GM19372 (cell line): ENCODE data around the gene RPL22.

Experiments
- ATAC-seq: cut with Tn5 transposase; IDR thresholded peaks from one replicate; pipeline ENCODE4 v1.9.1; 2021; ENCODE audit warnings: mild to moderate bottlenecking, low read depth, moderate library complexity; ENCODE audit not compliant: unreplicated experiment

Gene RPL22

DNA sequence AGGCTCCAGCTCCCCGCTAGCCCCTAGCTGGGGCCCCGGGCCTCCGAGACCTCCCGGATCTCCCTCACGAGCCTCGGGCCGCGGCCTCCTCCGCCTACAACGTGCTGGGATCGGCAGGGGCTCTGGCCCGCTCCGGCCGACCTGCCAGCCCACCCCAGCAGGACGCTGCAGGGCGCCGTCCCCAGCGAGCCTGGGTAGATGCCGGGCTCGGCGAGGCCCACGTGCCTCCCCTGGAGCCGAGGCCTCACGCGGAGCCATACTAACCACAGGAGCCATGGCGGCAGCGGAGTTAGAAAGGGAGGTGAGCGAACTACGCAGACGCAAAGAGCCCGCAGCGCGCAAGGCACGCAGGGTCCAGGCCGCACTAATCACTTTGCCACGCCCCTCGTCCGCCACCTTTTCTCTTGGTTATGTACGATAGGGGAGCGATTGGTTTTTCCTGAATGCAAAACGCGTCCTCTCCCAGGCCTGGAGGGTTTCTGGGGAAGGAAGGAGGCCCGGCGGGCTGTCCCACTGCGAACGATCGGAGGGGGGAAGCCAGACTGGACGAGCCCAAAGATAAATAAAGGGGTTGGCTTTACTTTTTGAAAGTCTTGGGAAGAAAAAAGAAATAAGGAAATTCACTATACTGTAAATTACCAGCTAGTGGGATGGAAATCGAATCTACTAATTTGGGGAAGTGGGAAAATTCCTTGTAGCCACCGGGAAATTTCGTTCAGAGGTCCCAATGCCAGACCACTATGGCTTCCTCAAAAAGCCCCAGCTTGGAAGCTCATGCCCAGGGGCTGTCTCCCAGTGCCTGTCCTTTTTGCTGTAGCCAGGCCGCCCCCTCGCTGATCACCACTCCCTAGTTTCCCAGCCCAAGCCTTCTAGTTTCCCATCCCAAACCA, at the start of gene RPL22:
TSS of gene RPL22 (minus strand) at position 298 of the 890 bp plus-strand sequence. CDS start at position 276, 22 bp downstream.
- ATAC-seq = peak; percentile 97

DNA sequence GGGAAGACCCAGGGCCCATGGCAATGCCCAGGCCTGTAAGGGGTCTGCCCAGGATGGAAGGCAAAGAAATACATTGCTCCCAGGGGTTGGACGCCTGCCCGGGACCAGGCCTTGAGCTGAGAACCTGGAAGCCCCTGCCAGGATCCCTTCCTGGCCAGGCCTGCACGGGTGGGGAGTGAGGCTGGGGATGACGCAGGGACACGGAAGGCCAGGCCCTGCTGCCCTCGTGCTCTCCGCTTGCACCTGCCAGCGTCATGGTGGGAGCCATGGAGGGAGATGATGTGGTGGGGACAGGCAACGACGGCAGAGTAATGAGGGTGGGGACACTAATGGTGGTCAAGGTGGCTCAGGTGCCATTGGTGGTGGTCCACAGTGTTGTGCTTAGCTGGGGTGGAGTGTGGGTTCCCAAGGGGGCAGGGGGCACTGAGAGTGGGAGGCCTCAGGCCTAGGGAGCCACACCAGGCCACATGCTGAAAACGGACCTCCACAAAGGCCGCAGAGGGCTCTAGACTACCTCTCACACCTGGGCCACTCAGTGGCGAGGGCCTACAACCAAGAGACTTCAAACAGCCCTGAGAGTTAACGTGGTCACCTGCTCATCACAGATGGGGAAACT, 48.9 kb upstream of the RPL22 start:
- ATAC-seq = no peak

DNA sequence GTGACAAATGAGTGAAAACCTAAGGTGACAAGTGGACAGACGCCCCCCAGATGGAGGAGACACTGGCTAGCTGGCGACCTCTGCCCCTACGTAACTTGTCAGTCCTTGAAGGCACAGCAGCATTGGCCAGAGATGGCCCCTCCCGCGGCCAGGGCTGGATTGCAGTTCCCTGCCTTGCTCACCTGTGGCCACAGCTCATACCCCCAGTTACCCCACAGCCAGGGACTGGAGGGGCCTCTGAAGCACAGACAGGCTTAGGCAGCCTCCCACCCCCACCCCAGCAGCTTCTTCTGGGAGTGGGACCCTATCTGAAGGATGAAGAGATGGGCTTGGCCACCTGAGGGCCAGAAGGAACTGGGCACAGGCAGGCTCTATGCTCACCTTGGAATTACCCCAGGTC, 48.3 kb upstream of the RPL22 start:
- no peak for ATAC-seq

DNA sequence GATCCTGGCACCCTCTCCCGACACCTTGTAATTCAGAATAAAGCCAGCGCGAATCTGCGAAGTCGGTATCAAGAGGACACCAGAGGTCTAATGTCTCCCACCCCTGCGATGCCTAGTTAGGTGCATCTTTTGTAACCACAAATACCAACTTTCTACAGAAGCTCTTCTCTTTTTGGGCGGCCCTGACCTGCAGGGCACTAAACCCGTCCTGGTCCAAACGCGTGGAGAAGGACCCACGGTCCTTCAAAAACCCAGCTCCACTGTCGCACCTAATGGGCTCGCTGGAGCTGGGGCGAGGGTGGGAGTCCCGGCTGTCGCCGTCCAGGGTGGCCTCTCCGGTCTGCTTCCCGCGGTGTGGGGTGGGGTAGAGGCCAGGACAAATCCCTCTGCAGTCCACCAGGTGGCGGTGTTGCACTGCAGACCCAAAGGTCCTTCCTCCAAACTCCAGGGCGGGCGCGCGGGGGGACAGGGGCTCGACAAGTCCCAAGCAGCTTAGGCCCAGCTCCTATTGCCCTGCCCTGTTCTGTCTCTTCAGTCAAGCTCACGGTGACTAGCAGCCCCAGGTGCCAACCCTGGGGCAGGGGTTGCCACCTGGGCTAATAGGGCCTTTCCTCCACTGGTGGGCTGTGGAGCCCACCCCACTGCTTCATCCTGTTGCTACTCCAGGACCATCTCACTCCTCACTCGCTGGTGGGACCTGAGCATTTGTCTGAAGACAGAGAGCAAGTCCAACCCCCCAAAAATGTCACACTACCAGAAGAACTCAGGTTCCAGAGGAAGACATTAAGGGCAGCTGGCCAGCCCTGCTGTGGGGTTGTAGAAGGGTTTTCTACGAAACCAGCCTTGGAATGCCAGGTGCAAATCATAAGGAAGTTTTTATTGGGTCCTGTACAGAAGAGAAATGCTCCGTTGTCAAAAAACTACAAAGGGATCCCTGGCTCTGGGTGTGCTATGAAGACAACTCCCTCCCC, 47.4 kb upstream of the RPL22 start:
- no peak for ATAC-seq

DNA sequence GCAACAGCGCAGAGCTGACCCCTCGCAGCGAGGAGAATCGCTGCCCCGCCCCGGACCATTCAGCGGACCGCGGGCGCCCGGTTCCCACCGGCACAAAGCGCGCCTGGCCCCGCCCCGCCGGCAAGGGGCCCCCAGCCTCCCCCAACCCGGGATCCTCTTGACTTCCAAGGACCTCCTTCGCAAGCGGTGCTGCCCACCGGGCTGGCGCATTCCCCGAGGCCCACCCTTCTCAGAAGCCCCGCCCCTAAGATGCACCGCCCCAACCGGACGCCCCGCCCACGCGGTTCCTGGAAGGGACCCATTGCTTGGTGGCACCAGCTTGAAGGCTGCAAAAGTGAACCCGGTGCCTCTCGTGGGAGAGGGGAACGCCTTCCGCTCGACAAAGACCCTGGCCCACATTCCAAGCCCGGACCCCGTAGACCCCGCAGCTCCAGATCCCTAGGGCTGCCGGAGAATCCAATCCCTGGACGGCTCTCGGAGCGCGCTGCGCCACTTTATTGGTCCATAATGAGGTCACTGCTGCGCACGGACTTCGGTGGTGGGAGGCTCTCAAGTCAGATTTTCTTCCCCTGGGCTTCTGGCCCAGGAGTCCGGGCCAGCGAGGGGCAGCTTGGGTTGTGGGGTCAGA, 46.6 kb upstream of the RPL22 start:
- ATAC-seq = no peak

DNA sequence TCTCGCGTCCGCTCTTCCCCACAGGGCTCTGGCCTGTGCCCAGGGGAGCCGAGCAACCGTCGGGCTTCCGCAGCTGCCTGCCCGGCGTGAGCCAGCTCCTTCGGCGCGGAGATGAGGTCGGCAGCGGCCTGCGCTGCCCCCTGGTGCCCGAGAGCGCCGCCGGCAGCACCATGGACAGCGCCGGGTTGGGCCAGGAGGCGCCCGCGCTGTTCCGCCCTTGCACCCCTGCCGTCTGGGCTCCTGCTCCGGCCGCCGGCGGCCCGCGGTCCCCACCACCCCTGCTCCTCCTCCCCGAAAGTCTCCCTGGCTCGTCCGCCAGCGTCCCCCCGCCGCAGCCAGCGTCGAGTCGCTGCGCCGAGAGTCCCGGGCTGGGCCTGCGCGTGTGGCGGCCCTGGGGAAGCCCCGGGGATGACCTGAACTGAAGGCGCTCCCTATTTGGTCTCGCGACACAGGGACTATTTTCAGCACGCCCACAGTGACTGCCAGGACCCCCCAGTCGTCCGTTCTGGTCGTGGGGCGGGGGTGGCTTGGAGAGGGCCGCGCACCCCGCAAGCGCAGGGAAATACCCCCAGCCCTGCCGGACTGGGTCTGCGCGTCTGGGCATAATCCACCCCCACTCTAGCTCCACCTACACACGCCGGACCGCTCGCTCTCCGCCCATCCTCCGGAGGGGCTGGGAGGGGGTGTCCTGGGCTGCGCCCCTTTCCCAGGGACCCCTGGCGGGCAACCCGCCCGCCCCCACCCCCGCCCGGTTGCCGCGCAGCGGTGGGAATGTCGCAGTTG, 45.9 kb upstream of the RPL22 start:
- peak; percentile 55 for ATAC-seq

DNA sequence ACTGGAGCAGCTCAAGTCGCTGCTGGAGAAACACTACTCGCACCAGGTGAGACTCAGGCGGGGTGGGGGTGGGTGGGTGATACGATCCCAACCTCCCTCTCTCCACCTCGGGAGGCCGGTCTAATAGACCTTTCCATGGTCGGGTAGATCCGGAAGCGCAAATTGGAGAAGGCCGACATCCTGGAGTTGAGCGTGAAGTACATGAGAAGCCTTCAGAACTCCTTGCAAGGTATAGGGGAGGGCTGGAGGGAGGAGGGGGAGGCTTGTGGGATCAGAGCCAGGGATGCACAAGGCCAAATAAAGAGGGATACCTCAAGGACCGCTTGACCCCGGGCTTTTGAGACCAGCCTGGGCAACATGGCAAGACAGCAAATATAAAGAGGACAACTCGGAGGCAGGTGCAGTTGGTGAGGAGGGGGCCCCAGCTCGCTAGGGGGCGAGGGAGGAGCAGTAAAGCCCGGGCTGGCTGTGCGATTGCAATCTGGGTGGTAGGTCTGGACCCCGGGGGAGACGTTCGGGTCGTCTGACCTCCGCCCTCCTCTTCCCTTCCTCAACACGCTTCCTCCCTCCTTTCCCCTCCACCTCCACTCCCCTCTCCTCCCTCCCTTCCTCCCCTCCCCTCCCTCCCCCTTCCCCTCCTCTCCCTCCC, 45.1 kb upstream of the RPL22 start:
- no peak for ATAC-seq

DNA sequence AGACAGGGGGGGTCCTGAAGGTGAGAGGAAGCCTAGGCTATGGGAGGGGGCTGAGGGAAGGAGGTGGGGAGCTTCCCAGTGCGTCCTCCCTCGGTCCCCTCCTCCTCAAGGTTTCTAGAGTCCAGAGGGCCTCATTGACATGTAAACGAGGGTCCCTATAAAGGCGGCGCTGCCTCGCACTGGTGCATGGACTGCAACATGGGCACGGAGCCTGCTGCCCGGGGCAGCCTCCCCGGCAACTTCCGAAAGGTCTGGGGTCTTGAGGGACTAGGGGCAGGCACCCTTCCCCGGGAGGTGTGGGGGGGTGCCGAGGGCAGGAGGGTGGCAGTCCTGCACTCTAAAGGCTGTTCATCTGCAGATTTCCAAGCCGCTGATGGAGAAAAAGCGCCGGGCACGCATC, 44.6 kb upstream of the RPL22 start, which contains the start of gene HES3:
TSS of gene HES3 (plus strand) at position 187 of the 400 bp plus-strand sequence. CDS start at position 374, 187 bp downstream.
- no peak for ATAC-seq

DNA sequence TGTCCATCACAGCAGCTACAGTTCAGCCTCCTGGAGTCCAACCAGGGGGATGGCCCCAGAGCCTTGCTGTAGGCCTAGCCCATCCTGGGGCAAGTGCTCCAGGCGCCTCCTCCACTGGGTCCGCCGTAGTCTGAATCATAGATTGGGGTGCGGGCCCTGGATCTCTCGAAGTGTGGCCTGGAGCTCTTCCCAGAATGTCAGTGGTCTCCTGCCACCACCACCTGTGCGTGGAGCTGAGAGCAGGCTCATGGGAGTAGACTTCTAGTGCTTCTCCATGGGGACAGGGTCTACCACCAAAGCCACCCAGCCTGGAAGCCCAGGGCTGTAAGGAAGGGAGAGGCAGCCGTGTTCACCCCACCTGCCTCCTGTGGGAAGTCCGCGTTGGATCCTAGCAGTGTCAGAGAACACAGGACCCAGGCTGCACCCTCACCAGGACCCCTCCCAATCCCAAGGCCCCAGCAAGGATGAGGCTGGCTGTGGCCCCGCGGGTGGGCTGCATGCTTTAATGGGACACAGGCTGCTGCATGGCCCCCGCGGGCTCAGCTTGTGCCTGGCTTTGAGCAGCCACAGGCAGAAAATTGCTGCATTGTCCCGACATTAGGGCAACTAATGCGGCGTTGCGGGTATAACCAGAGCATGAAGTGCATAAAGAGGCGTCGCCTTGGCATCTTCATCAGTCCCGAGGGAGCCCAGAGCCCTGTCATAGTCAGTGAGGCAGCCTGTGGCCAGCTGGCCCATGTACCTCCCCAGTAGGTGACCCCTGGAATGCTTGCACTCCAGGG, 43.8 kb upstream of the RPL22 start:
- ATAC-seq = no peak

DNA sequence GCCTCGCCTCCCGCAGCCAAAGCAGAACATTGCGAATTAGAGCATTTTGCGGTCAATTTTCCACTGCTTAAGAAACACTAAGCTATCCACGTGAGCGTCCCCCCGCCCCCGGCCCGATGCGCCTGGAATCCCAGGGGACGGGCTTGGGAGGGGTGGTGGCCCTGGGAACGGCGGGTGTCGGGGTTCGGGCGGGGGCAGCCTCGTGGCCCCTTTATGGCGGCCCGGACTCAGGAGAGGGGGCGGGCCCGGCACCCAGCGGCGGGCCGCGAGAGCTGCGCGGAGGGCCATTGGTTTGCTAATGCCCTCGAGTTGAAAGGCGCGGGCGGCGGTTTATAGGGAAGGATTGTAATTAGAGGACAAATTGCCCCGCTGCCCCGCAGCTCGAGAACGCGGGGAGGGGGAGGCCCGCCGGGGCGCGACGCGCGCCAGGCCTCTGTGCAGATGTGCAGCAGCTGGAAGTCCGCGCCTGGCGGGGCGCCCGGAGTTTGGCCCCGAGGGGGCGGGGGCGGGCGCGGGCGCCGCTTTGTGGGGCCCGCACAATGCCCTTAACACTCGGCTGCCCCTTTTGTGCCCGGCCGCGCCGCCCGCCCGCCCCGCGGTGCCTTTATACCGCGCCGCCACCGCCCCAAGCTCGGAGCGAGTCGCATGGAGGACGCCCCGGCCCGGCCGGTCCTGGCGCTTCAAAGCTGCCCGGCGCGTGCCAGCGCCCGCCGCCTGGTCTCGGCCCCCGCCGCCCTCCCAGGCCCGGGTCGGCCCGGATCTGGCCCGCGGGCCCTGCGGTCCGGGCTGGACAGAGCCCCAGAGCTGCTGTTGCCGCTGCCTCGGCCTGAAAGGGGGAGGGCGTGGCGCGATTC, 42.7 kb upstream of the RPL22 start:
- no peak for ATAC-seq

DNA sequence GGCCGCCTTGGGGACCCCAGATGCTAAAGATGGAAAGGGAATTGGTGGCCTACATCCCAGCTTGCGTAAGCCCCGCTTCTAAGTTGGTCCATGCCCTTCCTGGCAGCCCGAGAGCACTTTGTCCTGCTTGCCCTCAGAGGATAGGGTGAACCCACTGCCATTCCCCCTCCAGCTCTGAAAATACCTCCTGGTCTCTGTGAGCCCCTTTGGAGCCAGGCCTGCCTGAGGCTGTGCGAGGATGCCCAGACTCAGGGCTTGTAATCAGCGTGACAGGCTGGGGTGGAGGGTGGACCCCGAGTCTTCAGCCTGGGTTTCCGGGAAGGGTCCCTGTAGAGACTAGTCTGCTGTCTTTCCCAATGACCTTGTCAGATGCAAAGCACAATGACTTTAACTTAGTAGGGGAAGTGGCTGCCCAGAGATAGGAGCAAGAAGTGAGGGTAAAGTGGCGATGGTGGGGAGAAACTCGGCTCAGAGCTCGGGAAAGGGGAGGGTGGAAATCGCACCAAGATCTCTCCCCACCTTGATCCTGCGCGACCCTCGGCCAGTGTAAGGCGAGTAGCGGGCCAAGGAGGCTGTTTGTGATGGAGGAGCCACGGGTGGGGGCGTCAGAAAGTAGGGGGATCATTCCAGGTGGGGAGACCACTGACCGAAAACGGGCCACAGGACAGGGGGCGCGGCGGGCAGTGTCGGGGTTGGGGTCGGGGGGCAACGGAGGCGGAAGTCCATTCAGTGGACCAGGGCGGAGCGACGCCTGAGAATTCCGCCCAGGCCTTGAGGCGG, 41.9 kb upstream of the RPL22 start:
- ATAC-seq = no peak

DNA sequence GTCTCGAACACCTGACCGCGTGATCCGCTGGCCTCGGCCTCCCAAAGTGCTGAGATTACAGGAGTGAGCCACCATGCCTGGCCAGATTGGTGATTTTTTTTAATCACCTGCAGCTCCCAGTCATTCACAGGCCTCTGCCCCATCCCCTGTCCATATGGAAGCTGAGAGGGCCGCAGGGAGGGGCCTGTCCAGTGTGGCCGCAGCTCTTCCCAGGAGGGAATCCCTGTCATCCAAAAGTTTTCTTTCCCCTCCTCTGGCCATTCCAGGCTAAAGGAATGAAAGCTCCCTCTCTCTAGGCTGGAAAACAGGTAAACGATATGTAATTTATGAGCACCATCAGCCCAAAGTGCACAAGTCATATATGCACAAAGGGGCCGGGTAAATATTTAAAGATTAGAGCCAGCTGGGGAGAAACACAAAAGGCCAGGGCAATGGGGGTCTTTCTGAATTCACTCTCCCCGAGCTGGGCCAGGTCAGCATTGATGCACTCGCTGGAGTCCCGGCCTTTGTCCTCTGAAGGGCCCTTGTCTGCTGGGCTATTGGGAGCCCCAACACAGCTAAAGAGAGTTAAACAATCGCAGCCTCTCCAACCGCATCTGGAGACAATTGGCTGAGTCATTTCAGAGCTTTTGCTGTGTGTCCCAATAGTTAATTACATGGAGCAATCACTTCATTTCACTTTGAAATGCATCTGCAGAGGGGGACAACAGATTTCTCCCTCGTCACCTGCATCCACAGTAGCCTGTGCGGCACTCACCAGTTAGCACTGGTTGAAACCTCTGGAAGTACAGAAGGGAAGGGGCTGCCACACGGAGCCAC, 40.8 kb upstream of the RPL22 start:
- no peak for ATAC-seq

DNA sequence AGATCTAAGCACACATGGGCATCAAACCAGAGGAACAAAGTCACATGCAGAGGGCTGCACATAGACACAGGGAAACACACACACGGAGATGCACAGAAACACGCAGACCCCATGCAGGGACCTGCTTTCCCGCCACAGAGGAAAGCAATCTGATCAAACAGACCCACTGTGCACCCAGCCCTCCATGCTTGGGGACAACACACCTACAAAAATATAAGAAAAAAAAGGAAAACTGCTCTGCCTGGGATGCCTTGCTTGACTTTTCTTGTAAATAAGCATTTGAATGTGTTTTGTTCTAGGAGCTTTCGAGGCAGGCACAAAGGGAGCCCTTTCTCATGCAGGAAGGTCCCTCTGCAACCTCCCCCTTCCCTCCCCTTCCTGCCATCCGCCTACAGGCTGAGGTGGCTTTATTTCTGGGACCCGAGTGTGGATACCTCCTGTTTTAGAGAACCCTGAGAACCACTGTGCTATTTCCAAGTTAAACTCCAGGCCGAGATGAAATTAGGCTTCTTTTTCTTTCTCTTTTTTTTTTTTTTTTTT, 39.9 kb upstream of the RPL22 start:
- ATAC-seq = no peak

DNA sequence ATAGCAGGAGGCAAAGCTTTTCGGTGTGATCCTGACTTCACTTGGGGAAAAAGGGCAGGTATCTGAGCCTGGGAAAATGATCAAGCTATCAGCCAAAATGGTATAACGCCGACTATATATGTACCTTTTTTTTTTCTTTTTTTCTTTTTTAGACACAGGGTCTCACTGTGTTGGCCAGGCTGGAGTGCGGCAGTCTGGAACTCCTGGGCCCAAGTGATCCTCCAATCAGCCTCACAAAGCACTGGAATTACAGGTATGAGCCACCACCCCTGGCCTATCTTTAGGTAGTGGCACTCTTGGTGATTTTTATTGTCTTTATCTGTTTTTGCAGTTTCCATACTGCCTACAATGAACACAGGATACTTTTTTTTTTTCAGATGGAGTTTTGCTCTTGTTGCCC, 37.7 kb upstream of the RPL22 start:
- ATAC-seq = no peak

DNA sequence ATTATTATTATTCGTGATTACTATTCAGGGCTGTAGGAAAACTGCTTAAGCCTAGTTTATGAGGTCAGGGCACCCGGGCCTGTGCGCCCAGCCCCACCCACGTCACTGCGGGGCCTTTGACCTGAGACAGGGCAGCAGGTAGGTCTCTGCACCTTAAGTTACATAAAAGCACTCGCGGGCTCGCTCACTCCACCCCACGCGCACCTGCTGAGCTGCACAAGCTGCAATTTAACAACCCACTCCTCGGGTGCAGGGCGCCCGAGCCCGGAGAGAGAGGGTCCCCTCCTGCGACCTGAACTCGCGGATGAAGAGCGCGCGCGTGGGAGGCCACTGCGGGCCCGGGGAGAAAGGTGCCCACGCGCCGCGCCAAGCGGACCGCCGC, 35.9 kb upstream of the RPL22 start:
- ATAC-seq = no peak
